ENCODE results near the gene RAP1GAP2.

- no peak for TF ChIP-seq CTCF (IDR thresholded peaks at IDR 0.05; ENCODE audit: borderline replicate concordance, extremely low read depth, low read length, poor library complexity, severe bottlenecking)
- TF ChIP-seq EZH2 (IDR thresholded peaks at IDR 0.05; ENCODE audit: borderline replicate concordance, low read depth, low read length, severe bottlenecking) = no peak
Measured at GRCh38 chr17:2852221-2852620, 56.0 kb downstream of the RAP1GAP2 start.

All from DND-41 (cell line).